ENCODE results near the gene PRX. TPM values are rescaled to one million over a fixed set of nuclear protein-coding genes. Genes with fewer than 3 reads are reported as not detected.

Gene PRX
- total and polyA plus RNA-seq, 3 donors from 2014 or later: 3.6 to 5.1 (median 4.9) TPM

- Histone ChIP-seq H3K27ac (no peak overlapping the region), H3K4me3 (no peak overlapping the region), H3K9me3 (no peaks in the 10 kb centered on the region), H3K36me3 (ENCODE audit: low read depth, missing control alignments) (no peaks in the 10 kb centered on the region), H3K27me3 (no peaks in the 10 kb centered on the region), H3K4me1 (peaks cover 3% of the 10 kb centered on the region)
- TF ChIP-seq, protein P1, sequence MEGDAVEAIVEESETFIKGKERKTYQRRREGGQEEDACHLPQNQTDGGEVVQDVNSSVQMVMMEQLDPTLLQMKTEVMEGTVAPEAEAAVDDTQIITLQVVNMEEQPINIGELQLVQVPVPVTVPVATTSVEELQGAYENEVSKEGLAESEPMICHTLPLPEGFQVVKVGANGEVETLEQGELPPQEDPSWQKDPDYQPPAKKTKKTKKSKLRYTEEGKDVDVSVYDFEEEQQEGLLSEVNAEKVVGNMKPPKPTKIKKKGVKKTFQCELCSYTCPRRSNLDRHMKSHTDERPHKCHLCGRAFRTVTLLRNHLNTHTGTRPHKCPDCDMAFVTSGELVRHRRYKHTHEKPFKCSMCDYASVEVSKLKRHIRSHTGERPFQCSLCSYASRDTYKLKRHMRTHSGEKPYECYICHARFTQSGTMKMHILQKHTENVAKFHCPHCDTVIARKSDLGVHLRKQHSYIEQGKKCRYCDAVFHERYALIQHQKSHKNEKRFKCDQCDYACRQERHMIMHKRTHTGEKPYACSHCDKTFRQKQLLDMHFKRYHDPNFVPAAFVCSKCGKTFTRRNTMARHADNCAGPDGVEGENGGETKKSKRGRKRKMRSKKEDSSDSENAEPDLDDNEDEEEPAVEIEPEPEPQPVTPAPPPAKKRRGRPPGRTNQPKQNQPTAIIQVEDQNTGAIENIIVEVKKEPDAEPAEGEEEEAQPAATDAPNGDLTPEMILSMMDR (IDR thresholded peaks at IDR 0.05): no peak
- TF ChIP-seq POLR2A (IDR thresholded peaks at IDR 0.05): no peak
- no peak for DNase-seq
- 89% methylated on average over 2 of the region's 2 CpGs; no CpG with 5 or more reads in 1 of the 2 donors for WGBS, 2 donors
- intact Hi-C loops (cut with DNase I; ENCODE audit: low total_unique reads): no loop called here
Measured at GRCh38 chr19:40378509-40378908, 34.7 kb downstream of the PRX start.

- Histone ChIP-seq H3K27me3 (no peaks in the 10 kb centered on the region), H3K36me3 (ENCODE audit: low read depth, missing control alignments) (no peaks in the 10 kb centered on the region), H3K4me1 (peaks cover 3% of the 10 kb centered on the region), H3K27ac (no peak overlapping the region), H3K9me3 (no peaks in the 10 kb centered on the region), H3K4me3 (no peak overlapping the region)
- TF ChIP-seq, protein P1 (IDR thresholded peaks at IDR 0.05): no peak
- TF ChIP-seq POLR2A (IDR thresholded peaks at IDR 0.05): no peak
- intact Hi-C loops (cut with DNase I; ENCODE audit: low total_unique reads): no loop called here
- no peak for DNase-seq
- 83 to 86% methylated on average over 14 to 25 of the region's 25 CpGs for WGBS, 2 donors
Measured at GRCh38 chr19:40377876-40378385, 35.2 kb downstream of the PRX start.

- DNase-seq: no peak
- H3K36me3 ChIP-seq (ENCODE audit: low read depth, missing control alignments): no peaks in the 10 kb centered on the region
- intact Hi-C loops (cut with DNase I; ENCODE audit: low total_unique reads): no loop called here
- H3K27ac ChIP-seq: no peak overlapping the region
- 87 to 93% methylated on average over 12 to 17 of the region's 17 CpGs for WGBS, 2 donors
- no peak for TF ChIP-seq POLR2A (IDR thresholded peaks at IDR 0.05)
- TF ChIP-seq, protein P1 (IDR thresholded peaks at IDR 0.05): no peak
- H3K9me3 ChIP-seq: no peaks in the 10 kb centered on the region
- no peak overlapping the region for H3K4me3 ChIP-seq
- no peaks in the 10 kb centered on the region for H3K27me3 ChIP-seq
- peaks cover 3% of the 10 kb centered on the region for H3K4me1 ChIP-seq
Measured at GRCh38 chr19:40376286-40376862, 36.8 kb downstream of the PRX start.

GRCh38 chr19:40374084-40374483 is 39.1 kb downstream of the PRX start:
- Histone ChIP-seq H3K4me3 (no peak overlapping the region), H3K36me3 (ENCODE audit: low read depth, missing control alignments) (no peaks in the 10 kb centered on the region), H3K27ac (no peak overlapping the region), H3K27me3 (no peaks in the 10 kb centered on the region), H3K4me1 (peaks cover 3% of the 10 kb centered on the region), H3K9me3 (no peaks in the 10 kb centered on the region)
- no peak for TF ChIP-seq POLR2A (IDR thresholded peaks at IDR 0.05)
- TF ChIP-seq, protein P1 (IDR thresholded peaks at IDR 0.05): no peak
- intact Hi-C loops (cut with DNase I; ENCODE audit: low total_unique reads): no loop called here
- no peak for DNase-seq
- WGBS, 2 donors: 97 to 100% methylated on average over 4 to 7 of the region's 7 CpGs

DNA sequence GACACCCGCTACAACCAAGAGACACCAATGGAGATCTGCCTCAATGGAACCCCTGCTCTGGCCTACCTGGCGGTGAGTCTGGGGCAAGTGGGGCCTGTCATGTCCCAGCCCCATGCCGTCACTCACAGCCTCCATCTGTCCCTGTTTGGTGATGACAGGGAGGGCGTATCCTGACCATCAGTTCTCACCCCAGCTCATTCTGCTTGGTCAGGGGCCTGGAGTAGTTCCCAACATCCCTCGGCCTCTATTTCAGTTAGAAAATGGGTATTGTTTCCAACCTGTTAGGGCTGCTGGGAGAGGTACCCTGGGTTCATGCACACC is 41.4 kb downstream of the PRX start:
- no peaks in the 10 kb centered on the region for H3K27me3 ChIP-seq
- H3K36me3 ChIP-seq (ENCODE audit: low read depth, missing control alignments): no peaks in the 10 kb centered on the region
- no peaks in the 10 kb centered on the region for H3K9me3 ChIP-seq
- TF ChIP-seq, protein P1 (IDR thresholded peaks at IDR 0.05): no peak
- no peak for TF ChIP-seq POLR2A (IDR thresholded peaks at IDR 0.05)
- intact Hi-C loops (cut with DNase I; ENCODE audit: low total_unique reads): no loop called here
- H3K4me1 ChIP-seq: no peaks in the 10 kb centered on the region
- no peak overlapping the region for H3K4me3 ChIP-seq
- no peak for DNase-seq
- 100% methylated on average over 5 of the region's 5 CpGs; no CpG with 5 or more reads in 1 of the 2 donors for WGBS, 2 donors
- H3K27ac ChIP-seq: no peak overlapping the region
